ENCODE measurements around the gene VAT1. TPM values are rescaled to one million over a fixed set of nuclear protein-coding genes. Genes with fewer than 3 reads are reported as not detected.

VAT1 gene
- total RNA-seq, 1 donor from 2014 or later, result 296 TPM

- H3K9me3 ChIP-seq, result no peaks in the 10 kb centered on the region
- no peaks in the 10 kb centered on the region for H3K4me1 ChIP-seq
- H3K4me3 ChIP-seq, result no peak overlapping the region
- TF ChIP-seq, protein P1, sequence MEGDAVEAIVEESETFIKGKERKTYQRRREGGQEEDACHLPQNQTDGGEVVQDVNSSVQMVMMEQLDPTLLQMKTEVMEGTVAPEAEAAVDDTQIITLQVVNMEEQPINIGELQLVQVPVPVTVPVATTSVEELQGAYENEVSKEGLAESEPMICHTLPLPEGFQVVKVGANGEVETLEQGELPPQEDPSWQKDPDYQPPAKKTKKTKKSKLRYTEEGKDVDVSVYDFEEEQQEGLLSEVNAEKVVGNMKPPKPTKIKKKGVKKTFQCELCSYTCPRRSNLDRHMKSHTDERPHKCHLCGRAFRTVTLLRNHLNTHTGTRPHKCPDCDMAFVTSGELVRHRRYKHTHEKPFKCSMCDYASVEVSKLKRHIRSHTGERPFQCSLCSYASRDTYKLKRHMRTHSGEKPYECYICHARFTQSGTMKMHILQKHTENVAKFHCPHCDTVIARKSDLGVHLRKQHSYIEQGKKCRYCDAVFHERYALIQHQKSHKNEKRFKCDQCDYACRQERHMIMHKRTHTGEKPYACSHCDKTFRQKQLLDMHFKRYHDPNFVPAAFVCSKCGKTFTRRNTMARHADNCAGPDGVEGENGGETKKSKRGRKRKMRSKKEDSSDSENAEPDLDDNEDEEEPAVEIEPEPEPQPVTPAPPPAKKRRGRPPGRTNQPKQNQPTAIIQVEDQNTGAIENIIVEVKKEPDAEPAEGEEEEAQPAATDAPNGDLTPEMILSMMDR (IDR thresholded peaks at IDR 0.05), result no peak
- H3K36me3 ChIP-seq, result no peaks in the 10 kb centered on the region
- no peaks in the 10 kb centered on the region for H3K27me3 ChIP-seq
- no peak for DNase-seq (ENCODE audit: low spot score in 2 of 2)
- intact Hi-C loops (cut with DNase I), result no loop called here
- H3K27ac ChIP-seq, result no peak overlapping the region
Measured at GRCh38 chr17:43031666-43032065, 9.5 kb upstream of the VAT1 start.

- TF ChIP-seq, protein P1 (IDR thresholded peaks at IDR 0.05), result no peak
- H3K4me3 ChIP-seq, result no peak overlapping the region
- H3K27ac ChIP-seq, result no peak overlapping the region
- no peak for DNase-seq (ENCODE audit: low spot score in 2 of 2)
- intact Hi-C loops (cut with DNase I), result no loop called here
- H3K4me1 ChIP-seq, result peaks cover 0 to 3% of the 10 kb centered on the region in 2 donors
- H3K9me3 ChIP-seq, result no peaks in the 10 kb centered on the region
- no peaks in the 10 kb centered on the region for H3K36me3 ChIP-seq
- H3K27me3 ChIP-seq, result no peaks in the 10 kb centered on the region
Measured at GRCh38 chr17:43030137-43030767, 8.1 kb upstream of the VAT1 start.

GRCh38 chr17:43028221-43028861, 6.2 kb upstream of the VAT1 start:
- intact Hi-C loops (cut with DNase I), result loop anchor here (10.0 kb wide), 1 partner anchor 456 kb away; the partner anchor contains the start of gene DHX8
- H3K9me3 ChIP-seq, result no peaks in the 10 kb centered on the region

DNA sequence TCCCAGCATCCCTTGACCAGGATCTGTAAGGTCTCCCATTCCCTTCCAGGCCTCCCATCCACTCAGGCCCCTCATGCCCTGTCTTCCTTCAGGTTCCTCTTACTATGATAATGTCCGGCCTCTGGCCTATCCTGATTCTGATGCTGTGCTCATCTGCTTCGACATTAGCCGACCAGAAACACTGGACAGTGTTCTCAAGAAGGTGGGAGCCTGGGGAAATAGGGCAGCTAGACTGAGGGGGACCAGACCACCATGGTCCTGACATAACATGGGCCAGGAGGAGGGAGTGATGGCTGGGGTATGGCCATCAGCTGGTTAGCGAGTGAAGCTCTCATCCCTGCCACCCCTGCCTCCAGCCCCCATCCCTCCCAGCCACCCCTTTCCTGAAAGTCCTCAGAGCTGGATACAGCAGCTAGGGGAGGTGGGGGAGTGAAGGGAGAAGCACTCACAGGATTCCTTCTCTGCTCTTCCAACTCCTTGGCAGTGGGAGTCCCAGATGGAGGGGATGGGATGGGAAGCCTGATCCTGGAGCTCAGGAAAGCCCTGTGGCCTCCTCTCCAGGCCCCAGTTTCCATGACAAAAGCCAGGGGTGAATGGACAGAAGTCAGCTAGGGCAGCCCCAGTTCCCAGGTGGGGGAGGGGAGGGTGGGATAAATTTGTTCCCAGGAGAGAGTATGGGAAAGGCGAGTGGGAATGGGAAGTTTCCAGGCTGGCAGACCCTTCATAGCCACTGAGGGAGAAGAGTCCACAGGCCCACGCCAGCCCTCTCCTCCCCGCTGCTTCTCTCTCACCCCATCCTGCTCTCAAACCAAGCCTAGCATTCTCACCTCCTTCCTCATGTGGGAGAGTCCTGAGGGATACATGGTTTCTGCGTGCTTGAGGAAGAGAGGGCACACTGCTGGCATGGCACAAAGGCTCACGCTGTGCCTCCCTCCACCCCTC, 5.2 kb upstream of the VAT1 start:
- Histone ChIP-seq H3K9me3 (no peaks in the 10 kb centered on the region), H3K4me3 (no peak overlapping the region), H3K27me3 (no peaks in the 10 kb centered on the region), H3K36me3 (no peaks in the 10 kb centered on the region), H3K27ac (no peak overlapping the region), H3K4me1 (peaks cover 0 to 8% of the 10 kb centered on the region in 2 donors)
- intact Hi-C loops (cut with DNase I), result loop anchor here (10.0 kb wide), 1 partner anchor 457 kb away; the partner anchor contains the start of gene DHX8
- TF ChIP-seq, protein P1 (IDR thresholded peaks at IDR 0.05), result no peak
- no peak for DNase-seq (ENCODE audit: low spot score in 2 of 2)

More at GRCh38 chr17:43028221-43028861, 6.2 kb upstream of the VAT1 start:
- DNase-seq (ENCODE audit: low spot score in 2 of 2), result no peak
- Histone ChIP-seq H3K27me3 (no peaks in the 10 kb centered on the region), H3K27ac (no peak overlapping the region), H3K36me3 (no peaks in the 10 kb centered on the region), H3K4me1 (peaks cover 0 to 4% of the 10 kb centered on the region in 2 donors), H3K4me3 (no peak overlapping the region)
- TF ChIP-seq, protein P1 (IDR thresholded peaks at IDR 0.05), result no peak

GRCh38 chr17:43026595-43026994, 4.4 kb upstream of the VAT1 start:
- TF ChIP-seq, protein P1 (IDR thresholded peaks at IDR 0.05), result no peak
- H3K4me3 ChIP-seq, result no peak overlapping the region
- H3K27me3 ChIP-seq, result no peaks in the 10 kb centered on the region
- intact Hi-C loops (cut with DNase I), result loop anchor here (10.0 kb wide), 1 partner anchor 458 kb away; the partner anchor contains the start of gene DHX8
- no peaks in the 10 kb centered on the region for H3K36me3 ChIP-seq
- DNase-seq (ENCODE audit: low spot score in 2 of 2), result no peak
- H3K9me3 ChIP-seq, result no peaks in the 10 kb centered on the region
- peak overlapping the region; percentile 43 to 52 for H3K27ac ChIP-seq
- peaks cover 0 to 9% of the 10 kb centered on the region in 2 donors for H3K4me1 ChIP-seq
